ENCODE results near the gene COQ8A.
A peak's percentile ranks its signal among the peaks of the same experiment; 100 is the strongest.

Gene COQ8A

GRCh38 chr1:226940029-226940805, at the start of gene COQ8A:
TSS of gene COQ8A (plus strand) at chr1:226940294. CDS start at chr1:226961386, 21,092 bp downstream.
- peak in 50 of 51 donors; percentile 88 to 100 (median 99) for DNase-seq

GRCh38 chr1:226890331-226891108, 49.6 kb upstream of the COQ8A start:
- DNase-seq, result no peak

- DNase-seq, result no peak
These were observed 48.7 kb upstream of the COQ8A start for GRCh38 chr1:226891346-226891745.

- peak in 2 of 51 donors; percentile 8 to 16 for DNase-seq
These were observed 48.1 kb upstream of the COQ8A start for GRCh38 chr1:226891846-226892523.

- no peak for DNase-seq
These were observed 47.6 kb upstream of the COQ8A start for GRCh38 chr1:226892524-226892875.

GRCh38 chr1:226893936-226894335, 46.2 kb upstream of the COQ8A start:
- DNase-seq, result no peak

- no peak for DNase-seq
These were observed 45.3 kb upstream of the COQ8A start for GRCh38 chr1:226894826-226895225.

- no peak for DNase-seq
These were observed 44.5 kb upstream of the COQ8A start for GRCh38 chr1:226895644-226896043.

GRCh38 chr1:226898246-226898645, 41.8 kb upstream of the COQ8A start:
- no peak for DNase-seq

GRCh38 chr1:226901421-226901820, 38.7 kb upstream of the COQ8A start:
- DNase-seq, result no peak

- no peak for DNase-seq
These were observed 37.5 kb upstream of the COQ8A start for GRCh38 chr1:226902601-226903000.

- DNase-seq, result peak in 1 of 51 donors; percentile 1
These were observed 36.0 kb upstream of the COQ8A start for GRCh38 chr1:226903819-226904716.

GRCh38 chr1:226904772-226905171, 35.3 kb upstream of the COQ8A start:
- no peak for DNase-seq

- no peak for DNase-seq
These were observed 31.7 kb upstream of the COQ8A start for GRCh38 chr1:226908419-226908818.

GRCh38 chr1:226908913-226909312, 31.2 kb upstream of the COQ8A start:
- DNase-seq, result no peak

- DNase-seq, result peak in 30 of 51 donors; percentile 2 to 56 (median 24)
These were observed 27.4 kb upstream of the COQ8A start for GRCh38 chr1:226912587-226913176.

- DNase-seq, result no peak
These were observed 24.5 kb upstream of the COQ8A start for GRCh38 chr1:226915672-226915995.

GRCh38 chr1:226916497-226916896, 23.6 kb upstream of the COQ8A start:
- DNase-seq, result no peak

- no peak for DNase-seq
These were observed 20.5 kb upstream of the COQ8A start for GRCh38 chr1:226919587-226919986.

- no peak for DNase-seq
These were observed 20.1 kb upstream of the COQ8A start for GRCh38 chr1:226919995-226920394.

GRCh38 chr1:226920446-226920894, 19.6 kb upstream of the COQ8A start:
- no peak for DNase-seq

Data from hypothalamus (tissue), 51 donors.